ENCODE data around the gene PDILT.
"Not testable (repeated sequence)": the region's sequence is repeated elsewhere in the genome, so short reads cannot be mapped to it uniquely, and the experiment has no call there.

Gene PDILT, protein sequence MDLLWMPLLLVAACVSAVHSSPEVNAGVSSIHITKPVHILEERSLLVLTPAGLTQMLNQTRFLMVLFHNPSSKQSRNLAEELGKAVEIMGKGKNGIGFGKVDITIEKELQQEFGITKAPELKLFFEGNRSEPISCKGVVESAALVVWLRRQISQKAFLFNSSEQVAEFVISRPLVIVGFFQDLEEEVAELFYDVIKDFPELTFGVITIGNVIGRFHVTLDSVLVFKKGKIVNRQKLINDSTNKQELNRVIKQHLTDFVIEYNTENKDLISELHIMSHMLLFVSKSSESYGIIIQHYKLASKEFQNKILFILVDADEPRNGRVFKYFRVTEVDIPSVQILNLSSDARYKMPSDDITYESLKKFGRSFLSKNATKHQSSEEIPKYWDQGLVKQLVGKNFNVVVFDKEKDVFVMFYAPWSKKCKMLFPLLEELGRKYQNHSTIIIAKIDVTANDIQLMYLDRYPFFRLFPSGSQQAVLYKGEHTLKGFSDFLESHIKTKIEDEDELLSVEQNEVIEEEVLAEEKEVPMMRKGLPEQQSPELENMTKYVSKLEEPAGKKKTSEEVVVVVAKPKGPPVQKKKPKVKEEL

DNA sequence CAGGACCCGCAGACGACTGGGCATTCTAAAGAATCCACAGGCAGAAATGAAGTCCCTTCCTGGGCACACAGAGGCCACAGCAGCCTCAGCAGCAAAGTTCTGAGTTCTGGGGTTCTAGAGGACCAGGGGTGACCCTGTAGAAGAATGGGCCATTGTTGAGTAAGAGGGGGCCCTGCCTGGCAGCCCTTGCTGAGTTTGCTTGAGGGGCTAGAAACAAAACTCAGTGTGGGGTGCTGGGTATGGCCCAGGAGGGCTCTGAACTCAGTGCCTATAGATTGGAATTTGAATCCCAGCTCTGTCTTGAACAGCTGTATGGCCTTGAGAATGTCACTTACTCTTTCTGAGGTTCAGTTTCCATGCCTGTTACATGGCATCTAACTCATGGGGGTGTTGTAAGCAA, at the start of gene PDILT:
TSS of gene PDILT (minus strand) at position 101 of the 400 bp plus-strand sequence. CDS start 5,437 bp downstream, outside the sequence.
- no peak for DNase-seq

DNA sequence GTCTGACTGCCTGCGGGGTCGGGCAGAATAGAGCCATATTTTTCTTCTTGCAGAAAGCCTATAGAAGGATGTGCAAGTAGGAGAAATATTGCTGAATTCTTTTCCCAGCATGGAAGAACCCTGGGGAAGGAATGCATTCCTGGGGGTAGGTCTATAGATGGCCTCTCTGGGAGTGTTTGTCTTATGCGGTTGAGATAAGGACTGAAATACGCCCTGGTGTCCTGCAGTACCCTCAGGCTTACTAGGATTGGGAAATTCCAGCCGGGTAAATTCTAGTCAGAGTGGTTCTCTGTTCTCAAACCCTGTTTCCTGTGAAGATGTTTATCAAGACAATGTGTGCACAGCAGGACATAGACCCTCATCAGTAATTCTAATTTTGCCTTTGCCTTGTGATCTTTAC, 49.1 kb upstream of the PDILT start:
- DNase-seq, result not testable (repeated sequence)

DNA sequence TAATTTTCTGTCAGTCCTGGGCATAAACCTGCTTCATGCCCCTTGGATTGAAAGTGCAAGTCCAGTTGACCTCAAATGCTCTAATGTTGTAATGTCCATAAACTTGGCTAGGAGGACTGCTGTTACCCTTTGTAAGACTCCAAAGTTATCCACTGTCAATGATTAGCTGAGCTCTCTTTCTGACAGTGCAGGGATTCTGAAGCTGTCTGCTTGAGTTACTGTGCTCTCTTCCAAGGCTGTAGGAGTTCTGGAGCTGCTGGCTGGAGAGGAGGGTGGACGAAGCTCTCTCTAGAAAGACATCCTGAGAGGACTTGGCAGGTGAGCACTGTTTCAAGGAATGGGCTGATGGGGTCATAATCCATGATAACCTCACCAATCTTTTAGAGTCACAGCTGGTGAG, 46.8 kb upstream of the PDILT start, which contains the start of gene ACSM2A:
TSS of gene ACSM2A (plus strand) at position 158 of the 400 bp plus-strand sequence. CDS start 8,594 bp downstream, outside the sequence.
- not testable (repeated sequence) for DNase-seq

DNA sequence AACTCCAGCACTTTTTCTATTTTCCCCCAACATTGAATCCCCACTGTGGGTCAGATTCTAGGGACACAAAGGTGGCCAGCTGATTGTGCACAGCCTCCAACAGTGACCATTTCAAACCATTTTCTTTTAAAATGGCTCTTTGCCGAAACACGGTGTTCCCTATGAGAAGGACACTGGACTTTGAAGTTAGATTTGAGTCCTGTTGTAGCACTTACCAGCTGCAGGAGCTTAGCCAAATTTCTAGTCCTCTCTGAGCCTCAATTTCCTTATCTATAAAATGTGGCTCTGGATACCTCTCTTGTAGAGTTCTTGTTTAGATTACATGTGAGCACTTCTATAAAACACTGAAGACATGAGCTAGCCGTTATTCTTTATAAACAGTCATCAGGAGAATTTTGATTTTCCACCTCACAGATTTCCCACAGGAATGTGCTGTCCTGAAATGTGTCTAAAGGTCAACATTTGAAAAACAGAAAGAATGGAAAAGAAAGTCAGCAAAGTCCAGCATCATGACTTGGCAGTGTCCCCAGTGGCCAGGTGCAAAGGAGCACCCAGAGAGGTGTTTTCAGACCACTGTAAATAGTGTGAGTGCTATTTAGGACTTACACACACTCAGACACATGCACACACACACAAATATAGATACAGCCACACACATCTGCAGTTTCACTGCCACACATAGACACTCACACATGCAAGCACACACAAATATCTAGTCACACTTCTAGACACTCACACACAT, 42.3 kb upstream of the PDILT start:
- DNase-seq, result not testable (repeated sequence)

DNA sequence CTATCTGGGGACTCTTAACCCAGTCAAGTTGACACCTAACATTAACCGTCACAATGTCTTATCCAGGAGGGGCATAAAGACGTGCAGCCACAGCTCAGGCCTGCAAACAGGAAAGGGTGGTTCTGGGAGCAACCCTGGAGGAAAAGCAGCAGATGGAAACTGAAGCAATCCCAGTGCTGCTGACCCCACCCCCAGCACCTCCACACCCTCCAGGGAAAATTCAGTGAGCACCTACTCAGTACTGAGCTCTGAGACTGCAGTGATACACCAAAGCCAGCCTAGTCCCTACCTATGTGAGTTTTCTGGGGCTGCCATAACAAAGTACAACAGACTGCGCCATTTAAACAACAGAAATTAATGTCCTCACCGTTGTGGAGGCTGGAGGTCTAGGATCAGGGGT, 37.3 kb upstream of the PDILT start:
- not testable (repeated sequence) for DNase-seq

DNA sequence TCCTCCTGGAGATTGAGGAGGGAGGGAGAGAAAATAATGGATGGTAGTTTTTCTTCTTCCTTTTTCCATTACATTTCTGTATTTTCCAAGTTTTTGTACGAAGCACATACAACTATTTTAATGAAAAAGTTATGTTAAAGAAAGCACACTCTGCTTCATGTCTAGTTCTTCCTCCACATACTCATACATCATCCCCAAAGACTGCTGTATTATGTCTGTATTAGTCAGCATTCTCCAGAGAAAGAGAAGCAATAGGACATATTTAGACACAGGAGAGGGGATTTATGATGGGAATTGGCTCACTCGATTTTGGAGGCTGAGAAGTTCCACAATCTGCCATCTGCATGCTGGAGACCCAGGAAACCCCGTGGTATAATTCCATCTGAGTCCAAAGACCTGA, 36.7 kb upstream of the PDILT start:
- no peak for DNase-seq

DNA sequence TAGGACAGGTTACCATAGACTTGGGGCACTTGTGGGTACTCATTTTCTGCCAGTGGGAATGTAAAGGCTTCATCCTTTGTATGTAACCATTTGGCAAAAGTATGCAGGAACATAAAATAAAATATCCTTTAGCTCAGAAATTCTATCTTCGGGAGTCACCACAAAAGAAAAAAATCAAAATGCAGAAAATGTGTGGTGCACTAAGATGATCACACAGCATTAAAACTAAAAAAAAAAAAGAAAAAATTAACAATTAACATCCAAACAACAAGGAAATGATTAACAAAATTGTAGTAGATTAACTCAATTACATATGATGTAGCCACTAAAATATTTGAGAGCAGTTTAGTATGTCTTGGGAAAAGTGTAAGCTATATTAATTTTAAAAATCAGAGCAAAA, 36.2 kb upstream of the PDILT start:
- DNase-seq, result not testable (repeated sequence)

DNA sequence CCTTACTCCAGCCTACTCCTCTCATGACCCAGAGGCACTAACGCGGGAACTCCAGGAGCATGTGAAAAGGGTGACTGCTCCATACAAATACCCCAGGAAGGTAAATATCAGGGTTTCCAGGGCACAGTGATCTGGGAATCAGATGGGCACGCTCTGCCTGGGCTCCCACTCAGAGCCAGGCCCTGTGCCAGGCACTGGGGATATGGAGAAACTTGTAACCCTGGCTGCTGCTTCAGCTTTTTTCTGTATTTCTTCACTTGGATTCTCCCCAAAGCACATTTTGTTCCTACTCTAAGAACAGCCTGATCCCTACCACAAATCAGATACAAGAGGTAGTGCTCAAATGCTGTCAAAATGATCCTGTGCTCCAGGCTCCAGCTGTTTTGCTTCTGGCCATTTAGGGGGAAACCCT, 35.3 kb upstream of the PDILT start:
- not testable (repeated sequence) for DNase-seq

DNA sequence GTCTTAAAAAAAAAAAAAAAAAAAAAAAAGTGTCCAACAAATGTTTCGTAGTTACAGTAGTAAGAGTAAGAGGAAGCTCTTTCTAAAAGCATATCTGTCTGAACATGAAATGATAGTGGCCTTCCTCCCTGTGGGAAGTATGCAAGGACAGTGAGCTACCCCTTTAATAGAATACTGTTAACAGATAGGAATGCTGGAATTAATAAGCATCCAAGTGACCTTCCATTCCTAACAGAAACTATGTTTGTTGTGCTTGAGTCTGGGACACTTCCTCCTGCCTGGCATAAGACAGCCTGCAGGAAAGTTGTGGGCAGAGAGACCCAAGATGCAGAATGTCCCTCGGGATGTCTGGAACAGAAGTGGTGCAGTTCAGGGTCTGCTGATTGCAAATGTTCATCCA, 34.4 kb upstream of the PDILT start:
- DNase-seq, result not testable (repeated sequence)

DNA sequence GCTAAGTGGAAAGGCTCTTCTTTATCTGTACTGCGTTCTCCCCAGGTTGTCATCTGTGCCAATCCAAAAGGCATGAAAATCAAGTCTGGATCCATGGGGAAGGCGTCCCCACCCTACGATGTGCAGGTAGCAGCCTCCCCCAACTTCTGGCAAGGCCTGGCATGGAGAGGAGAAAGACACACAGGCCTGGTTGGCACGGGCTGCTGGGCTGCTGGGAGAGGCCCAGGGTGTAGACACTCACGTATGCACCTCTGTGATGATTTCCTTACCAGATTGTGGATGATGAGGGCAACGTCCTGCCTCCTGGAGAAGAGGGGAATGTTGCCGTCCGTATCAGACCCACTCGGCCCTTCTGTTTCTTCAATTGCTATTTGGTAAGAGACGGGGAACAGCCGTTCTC, 26.4 kb upstream of the PDILT start:
- no peak for DNase-seq

DNA sequence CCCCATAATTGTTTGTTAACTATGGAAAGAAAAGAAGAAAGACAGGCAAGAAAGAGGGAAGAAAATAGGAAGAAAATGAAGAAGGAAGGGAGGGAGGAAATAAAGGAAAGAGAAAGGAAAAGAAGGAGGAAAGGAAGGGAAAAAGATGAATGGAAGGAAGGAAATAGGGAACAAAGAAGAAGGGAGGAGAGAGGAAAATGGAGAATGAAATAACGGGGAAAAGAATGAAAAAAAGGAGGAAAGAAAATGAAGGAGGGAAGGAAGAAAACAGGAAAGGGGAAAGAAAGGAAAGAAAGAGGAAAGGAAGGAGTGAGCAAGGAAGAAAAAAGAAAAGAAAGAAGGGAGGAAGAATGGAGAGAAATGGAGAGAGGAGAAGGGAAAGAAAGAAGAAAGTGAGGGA, 25.9 kb upstream of the PDILT start:
- DNase-seq, result not testable (repeated sequence)

DNA sequence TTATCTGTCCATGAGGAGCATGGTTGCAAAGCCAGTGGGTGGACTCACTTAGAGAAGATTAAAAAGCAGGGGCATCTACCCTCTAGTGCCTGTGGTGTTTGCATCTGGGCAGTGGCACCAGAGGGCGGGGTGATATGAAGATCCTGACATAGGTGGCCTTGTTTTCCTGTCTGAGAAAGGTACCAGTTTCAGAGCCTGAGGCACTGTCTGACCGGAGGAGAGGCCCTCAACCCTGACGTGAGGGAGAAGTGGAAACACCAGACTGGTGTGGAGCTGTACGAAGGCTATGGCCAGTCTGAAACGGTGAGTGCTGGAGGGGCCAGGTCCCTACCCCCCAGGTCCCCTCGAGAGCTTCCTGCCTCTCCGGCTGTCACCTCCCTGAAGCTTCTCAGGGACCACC, 25.0 kb upstream of the PDILT start:
- DNase-seq, result not testable (repeated sequence)

DNA sequence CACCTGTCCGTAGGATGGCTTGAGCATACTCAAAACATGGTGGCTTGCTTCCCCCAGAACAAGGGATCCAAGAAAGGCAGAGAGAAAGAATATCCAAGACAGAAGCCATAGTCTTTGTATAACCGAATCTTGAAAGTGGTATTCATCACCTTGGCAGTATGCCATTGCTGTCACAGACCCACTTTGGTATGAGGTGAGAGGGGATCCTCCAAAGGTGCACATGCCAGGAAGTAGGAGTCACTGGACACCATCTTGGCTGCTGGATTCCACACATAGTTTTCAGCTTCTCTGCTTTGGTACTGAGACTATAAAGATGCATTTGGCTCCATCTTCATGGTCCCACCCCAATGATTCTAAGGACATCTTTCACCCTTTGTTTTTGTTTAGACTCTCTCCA, 22.9 kb upstream of the PDILT start:
- not testable (repeated sequence) for DNase-seq

DNA sequence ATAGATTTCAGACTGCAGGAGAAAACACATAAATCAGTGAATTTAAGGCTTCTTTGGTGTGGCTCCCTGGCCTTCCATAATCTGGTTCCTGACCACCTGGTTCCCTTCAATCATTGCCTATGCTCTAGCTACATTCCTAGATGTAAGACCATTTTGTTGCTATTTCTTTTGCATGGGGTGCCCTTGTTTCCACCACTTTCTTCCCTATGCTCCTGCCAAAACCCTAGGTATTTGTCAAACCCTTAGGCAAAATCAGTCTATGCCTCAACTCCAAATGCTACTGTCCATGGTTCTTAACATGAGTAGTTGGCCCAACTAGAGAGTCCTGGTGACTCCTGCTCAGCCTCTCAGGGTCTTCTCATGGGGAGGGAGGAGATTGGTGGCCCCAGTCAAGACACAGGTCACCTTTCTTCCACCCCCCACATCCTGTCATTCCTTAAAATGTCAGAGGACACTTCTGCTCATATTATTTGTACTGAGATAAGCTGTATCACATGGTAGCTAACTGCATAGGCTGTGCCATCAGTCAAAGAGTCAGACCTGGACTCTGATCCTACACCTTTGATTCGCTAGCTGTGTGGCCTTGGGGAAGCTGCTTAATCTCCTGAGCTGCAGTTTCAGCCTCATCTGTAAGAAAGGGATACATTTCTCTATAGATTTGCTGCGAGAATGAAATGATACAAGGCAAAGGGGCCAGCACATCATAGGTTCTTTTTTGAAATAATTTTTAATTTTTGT, 19.8 kb upstream of the PDILT start:
- no peak for DNase-seq

DNA sequence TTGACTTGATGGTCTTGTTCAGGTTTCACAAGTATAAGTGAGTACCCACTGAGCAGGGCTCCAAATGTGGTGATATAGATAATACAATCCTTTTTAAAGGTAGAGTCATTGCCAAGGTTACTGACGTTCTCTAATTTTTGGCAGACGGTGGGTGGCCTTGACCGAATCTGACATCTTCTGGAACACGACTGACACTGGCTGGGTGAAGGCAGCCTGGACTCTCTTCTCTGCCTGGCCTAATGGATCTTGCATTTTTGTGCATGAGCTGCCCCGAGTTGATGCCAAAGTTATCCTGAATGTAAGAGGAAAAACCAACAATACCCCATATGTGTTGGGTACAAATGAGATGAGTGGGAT, 19.2 kb upstream of the PDILT start:
- DNase-seq, result not testable (repeated sequence)

DNA sequence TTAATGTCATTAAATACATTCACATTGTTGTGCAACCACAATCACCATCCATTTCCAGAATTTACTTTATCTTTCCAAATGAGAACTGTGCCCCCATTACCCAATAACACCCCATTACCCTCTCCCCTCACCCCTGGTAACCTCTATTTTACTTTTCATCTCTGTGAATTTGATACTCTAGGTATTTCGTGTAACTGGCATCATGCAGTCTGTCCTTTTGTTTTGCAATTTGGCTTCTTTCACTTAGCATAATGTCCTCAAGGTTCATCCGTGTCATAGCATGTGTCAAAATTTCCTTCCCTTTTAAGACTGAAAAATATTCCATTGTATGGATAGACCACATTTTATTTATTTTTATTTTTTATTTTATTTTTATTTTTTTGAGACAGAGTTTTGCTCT, 17.2 kb upstream of the PDILT start:
- not testable (repeated sequence) for DNase-seq

DNA sequence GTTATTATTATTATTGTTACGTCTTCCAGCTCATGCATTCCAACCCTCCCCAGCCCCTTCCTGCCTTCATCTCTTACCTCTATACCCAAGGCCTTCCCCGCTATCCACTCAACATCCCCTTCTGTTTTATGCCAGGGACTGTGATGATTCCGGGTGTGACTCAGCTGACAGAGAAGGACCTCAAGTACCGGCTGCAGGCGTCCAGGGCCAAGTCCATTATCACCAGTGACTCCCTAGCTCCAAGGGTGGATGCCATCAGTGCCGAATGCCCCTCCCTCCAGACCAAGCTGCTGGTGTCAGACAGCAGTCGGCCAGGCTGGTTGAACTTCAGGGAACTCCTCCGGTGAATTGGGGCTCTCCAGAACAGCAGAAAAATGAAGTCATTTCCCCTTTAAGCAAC, 14.6 kb upstream of the PDILT start:
- not testable (repeated sequence) for DNase-seq

DNA sequence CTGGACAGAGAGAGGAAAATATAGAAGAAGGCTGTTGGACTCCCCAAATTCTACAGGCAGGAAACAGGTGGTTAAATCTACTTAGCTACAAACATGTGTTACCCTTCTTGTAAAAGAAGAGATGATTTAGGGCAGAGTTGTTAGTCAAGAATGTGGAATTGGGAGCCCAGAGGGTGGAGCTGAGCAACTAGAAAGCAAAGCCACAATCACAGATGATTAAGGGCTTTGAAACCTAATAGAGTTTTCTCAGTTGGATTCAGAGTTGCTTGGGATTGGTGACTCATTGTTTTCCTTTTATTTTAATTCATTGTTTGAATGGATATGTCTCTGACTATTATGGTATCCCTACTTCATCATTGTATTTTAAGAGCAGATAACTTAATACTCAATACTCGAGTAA, 11.0 kb upstream of the PDILT start:
- peak in 1 of 3 donors; percentile 9 for DNase-seq

DNA sequence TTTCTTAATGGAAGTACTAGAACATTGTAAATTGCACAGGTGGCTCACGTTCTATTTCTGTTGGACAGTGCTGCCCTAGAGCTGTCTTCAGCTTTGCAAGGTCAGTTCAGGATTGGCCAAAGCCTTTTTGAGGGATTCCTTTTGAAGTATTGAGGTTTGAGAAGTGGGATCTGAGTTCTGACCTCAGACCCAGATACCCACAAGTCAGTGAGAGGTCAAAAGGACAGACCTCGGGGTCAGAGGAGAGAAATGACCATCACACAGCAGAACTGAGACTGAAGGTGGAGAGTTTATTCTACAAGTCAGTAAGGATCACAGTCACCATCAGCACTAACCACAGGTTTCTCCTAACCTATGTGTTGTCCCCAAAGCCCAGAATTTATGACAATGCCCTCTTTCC, 6.5 kb upstream of the PDILT start:
- no peak for DNase-seq

DNA sequence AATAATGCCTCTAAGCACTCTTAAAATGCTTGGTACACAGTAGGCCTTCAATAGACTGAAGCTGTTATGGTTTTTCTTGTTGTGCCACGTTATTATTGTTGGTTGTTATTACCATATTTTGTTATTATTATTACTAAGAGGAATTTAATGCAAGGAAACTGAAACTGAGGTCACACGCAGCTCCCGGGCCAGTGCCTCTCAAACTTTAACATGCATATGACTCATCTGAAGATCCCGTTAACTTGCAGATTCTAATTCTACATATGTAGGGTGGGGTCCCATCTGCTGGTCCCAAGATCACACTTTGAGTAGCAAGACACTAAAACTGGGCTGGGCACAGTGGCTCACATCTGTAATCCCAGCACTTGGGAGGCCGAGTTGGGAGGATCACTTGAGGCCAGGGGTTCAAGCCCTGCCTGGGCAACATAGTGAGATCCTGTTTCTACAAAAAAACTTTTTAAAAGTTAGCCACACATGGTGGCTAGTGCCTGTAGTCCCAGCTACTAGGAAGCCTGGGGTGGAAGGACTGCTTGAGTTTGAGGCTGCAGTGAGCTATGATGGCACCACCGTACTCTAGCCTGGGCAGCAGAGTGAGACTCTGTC, 5.7 kb upstream of the PDILT start:
- peak; percentile 80 to 94 (median 89) for DNase-seq

DNA sequence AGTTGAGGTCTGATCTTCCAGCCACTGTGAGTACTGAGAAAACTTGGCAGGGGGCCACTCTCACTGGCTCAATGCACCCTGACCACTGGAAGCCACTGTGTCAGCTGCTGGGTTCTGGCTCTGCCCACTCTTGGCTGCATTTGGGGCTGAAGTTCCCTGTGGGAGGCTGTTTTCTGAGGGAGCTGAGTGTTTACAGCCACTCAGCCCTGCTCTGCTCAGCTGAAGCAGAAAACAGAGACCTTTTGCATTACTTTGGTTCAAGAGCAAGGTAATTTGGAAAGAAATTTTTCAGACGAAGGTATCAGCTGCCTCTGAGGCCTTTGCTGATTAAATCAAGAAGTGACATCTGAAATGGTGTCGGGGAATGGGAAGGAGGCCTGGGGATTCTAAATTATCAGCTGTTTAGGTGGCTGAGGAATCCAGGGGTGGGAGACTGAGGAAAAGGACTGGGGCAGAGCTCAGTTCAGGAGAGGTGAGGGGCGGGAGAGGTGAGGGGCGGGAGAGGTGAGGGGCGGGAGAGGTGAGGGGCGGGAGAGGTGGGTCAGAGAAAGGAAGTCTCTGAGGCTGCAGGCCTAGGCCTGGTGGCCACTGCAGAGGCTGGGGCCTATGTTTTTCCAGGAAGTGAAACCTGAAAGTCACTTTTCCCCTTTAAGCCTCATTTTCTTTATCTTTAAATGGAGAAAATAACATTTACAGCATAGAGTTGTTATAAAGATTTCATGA, 5.0 kb upstream of the PDILT start, which contains the start of gene ACSM5:
TSS of gene ACSM5 (plus strand) at position 137 of the 723 bp plus-strand sequence. CDS start 1,951 bp downstream, outside the sequence.
- peak; percentile 66 to 75 (median 67) for DNase-seq

DNA sequence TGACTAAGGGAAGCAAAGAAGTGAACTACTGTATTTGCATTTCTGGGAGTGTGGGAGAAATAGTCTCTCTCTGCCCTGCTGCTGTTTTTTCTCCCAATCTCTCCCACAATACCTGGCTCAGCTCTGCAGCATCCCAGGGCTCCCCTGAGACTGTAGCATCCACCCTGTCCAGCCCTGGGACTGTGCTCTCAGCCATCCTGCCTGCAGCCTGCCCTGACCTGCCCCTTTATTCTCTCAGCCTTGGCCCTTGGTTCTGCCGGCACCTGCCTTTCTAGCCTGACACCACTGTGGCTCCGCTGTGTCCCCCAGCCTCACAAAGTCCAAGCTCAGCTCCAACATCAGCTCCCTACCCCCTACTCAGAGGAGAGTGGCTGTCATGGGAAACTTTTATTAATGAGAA, 1.9 kb downstream of the PDILT start:
- DNase-seq, result no peak
